ENCODE measurements around the gene DRICH1.
A peak's percentile ranks its signal among the peaks of the same experiment; 100 is the strongest.
"Not testable (repeated sequence)": the region's sequence is repeated elsewhere in the genome, so short reads cannot be mapped to it uniquely, and the experiment has no call there.

The DRICH1 gene

GRCh38 chr22:23603266-23603665 is 28.9 kb downstream of the DRICH1 start:
- no peak for DNase-seq (ENCODE audit: low read depth in 4 of 4, low spot score in 1 of 4)

GRCh38 chr22:23598805-23599518 is 33.2 kb downstream of the DRICH1 start:
- DNase-seq (ENCODE audit: low read depth in 4 of 4, low spot score in 1 of 4), result no peak

- DNase-seq (ENCODE audit: low read depth in 4 of 4, low spot score in 1 of 4), result not testable (repeated sequence)
These were observed 34.4 kb downstream of the DRICH1 start for GRCh38 chr22:23597576-23598268.

- DNase-seq (ENCODE audit: low read depth in 4 of 4, low spot score in 1 of 4), result not testable (repeated sequence)
These were observed 36.2 kb downstream of the DRICH1 start for GRCh38 chr22:23595904-23596303.

GRCh38 chr22:23591846-23592245 is 40.3 kb downstream of the DRICH1 start:
- DNase-seq (ENCODE audit: low read depth in 4 of 4, low spot score in 1 of 4), result no peak

GRCh38 chr22:23591201-23591791 is 40.8 kb downstream of the DRICH1 start:
- peak; percentile 11 to 50 (median 28) for DNase-seq (ENCODE audit: low read depth in 4 of 4, low spot score in 1 of 4)

GRCh38 chr22:23583836-23584235 is 48.3 kb downstream of the DRICH1 start:
- no peak for DNase-seq (ENCODE audit: low read depth in 4 of 4, low spot score in 1 of 4)

GRCh38 chr22:23583153-23583552 is 49.0 kb downstream of the DRICH1 start:
- DNase-seq (ENCODE audit: low read depth in 4 of 4, low spot score in 1 of 4), result no peak

- no peak for DNase-seq (ENCODE audit: low read depth in 4 of 4, low spot score in 1 of 4)
These were observed 50.9 kb downstream of the DRICH1 start for GRCh38 chr22:23581260-23581650.

GRCh38 chr22:23580576-23581259 is 51.4 kb downstream of the DRICH1 start:
- DNase-seq (ENCODE audit: low read depth in 4 of 4, low spot score in 1 of 4), result no peak

- DNase-seq (ENCODE audit: low read depth in 4 of 4, low spot score in 1 of 4), result no peak
These were observed 52.1 kb downstream of the DRICH1 start, which contains the start of gene IGLL1 for GRCh38 chr22:23579870-23580575. Gene IGLL1 (minus strand): TSS chr22:23580290. CDS start chr22:23580190, 100 bp downstream.

- no peak for DNase-seq (ENCODE audit: low read depth in 4 of 4, low spot score in 1 of 4)
These were observed 52.8 kb downstream of the DRICH1 start for GRCh38 chr22:23579280-23579679.

GRCh38 chr22:23578306-23578705 is 53.8 kb downstream of the DRICH1 start:
- no peak for DNase-seq (ENCODE audit: low read depth in 4 of 4, low spot score in 1 of 4)

- no peak for DNase-seq (ENCODE audit: low read depth in 4 of 4, low spot score in 1 of 4)
These were observed 55.4 kb downstream of the DRICH1 start for GRCh38 chr22:23576681-23577080.

GRCh38 chr22:23575601-23576000 is 56.5 kb downstream of the DRICH1 start:
- no peak for DNase-seq (ENCODE audit: low read depth in 4 of 4, low spot score in 1 of 4)

GRCh38 chr22:23574877-23575276 is 57.2 kb downstream of the DRICH1 start:
- no peak for DNase-seq (ENCODE audit: low read depth in 4 of 4, low spot score in 1 of 4)

GRCh38 chr22:23574371-23574811 is 57.7 kb downstream of the DRICH1 start:
- no peak for DNase-seq (ENCODE audit: low read depth in 4 of 4, low spot score in 1 of 4)

- not testable (repeated sequence) for DNase-seq (ENCODE audit: low read depth in 4 of 4, low spot score in 1 of 4)
These were observed 58.4 kb downstream of the DRICH1 start for GRCh38 chr22:23573701-23574235.

- DNase-seq (ENCODE audit: low read depth in 4 of 4, low spot score in 1 of 4), result not testable (repeated sequence)
These were observed 59.0 kb downstream of the DRICH1 start for GRCh38 chr22:23573106-23573505.

- no peak for DNase-seq (ENCODE audit: low read depth in 4 of 4, low spot score in 1 of 4)
These were observed 60.6 kb downstream of the DRICH1 start for GRCh38 chr22:23571486-23571885.

GRCh38 chr22:23570681-23571080 is 61.4 kb downstream of the DRICH1 start:
- DNase-seq (ENCODE audit: low read depth in 4 of 4, low spot score in 1 of 4), result no peak

Data from stimulated activated CD4-positive, alpha-beta T cell treated with anti-CD3 and anti-CD28 coated beads, Interleukin-1b, Interleukin-23, amount 100 ng/mL, for 24 hours (primary cell).